Epithelial cell of proximal tubule (primary cell): ENCODE data around the gene SPNS2. TPM values are rescaled to one million over a fixed set of nuclear protein-coding genes. Genes with fewer than 3 reads are reported as not detected.

Experiments used
- DNase-seq: peaks from one replicate; pipeline ENCODE4 v3.0.0-alpha.2; 2011; ENCODE audit warnings: low read depth
- H3K4me3 ChIP-seq: 2 replicates; pipeline ENCODE4 v1.5.1; 2011; ENCODE audit warnings: low read depth, mild to moderate bottlenecking, low read length
- total RNA-seq: library from RNA; depleted of rRNA; stranded (reverse); fragments of >200 nt; gene quantifications from 2 replicates; pipeline ENCODE4 v1.2.3, GENCODE V29; 2015
- TF ChIP-seq, protein P1 (sequence below): conservative IDR thresholded peaks from 2 replicates; pipeline ENCODE4 v1.5.1; 2012; ENCODE audit warnings: low read depth, mild to moderate bottlenecking, low read length

Gene SPNS2
- total RNA-seq, 1 donor from 2014 or later: 162 TPM

DNA sequence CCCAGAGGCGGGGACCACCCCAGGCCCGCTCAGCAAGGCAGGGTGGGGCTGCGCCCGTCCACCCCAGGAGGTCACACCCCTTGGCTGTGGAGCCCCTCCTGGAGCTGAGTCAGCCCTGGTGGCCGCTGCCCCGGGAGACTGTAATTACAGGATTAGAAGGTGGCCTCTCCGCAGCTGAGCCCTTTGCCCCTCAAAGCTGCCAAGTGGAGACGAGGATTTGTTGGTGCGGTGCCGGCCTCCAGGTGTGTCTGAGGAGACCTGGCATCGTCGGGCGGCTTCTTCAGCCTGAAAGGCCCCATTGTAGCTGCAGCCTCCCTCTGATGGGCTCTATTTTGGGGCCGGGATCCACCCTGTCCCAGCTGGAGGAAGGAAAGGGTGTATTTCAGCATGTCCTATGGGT lies 22.7 kb upstream of the SPNS2 start:
- no peak overlapping the region for H3K4me3 ChIP-seq
- no peak for DNase-seq
- TF ChIP-seq, protein P1, sequence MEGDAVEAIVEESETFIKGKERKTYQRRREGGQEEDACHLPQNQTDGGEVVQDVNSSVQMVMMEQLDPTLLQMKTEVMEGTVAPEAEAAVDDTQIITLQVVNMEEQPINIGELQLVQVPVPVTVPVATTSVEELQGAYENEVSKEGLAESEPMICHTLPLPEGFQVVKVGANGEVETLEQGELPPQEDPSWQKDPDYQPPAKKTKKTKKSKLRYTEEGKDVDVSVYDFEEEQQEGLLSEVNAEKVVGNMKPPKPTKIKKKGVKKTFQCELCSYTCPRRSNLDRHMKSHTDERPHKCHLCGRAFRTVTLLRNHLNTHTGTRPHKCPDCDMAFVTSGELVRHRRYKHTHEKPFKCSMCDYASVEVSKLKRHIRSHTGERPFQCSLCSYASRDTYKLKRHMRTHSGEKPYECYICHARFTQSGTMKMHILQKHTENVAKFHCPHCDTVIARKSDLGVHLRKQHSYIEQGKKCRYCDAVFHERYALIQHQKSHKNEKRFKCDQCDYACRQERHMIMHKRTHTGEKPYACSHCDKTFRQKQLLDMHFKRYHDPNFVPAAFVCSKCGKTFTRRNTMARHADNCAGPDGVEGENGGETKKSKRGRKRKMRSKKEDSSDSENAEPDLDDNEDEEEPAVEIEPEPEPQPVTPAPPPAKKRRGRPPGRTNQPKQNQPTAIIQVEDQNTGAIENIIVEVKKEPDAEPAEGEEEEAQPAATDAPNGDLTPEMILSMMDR: no peak

DNA sequence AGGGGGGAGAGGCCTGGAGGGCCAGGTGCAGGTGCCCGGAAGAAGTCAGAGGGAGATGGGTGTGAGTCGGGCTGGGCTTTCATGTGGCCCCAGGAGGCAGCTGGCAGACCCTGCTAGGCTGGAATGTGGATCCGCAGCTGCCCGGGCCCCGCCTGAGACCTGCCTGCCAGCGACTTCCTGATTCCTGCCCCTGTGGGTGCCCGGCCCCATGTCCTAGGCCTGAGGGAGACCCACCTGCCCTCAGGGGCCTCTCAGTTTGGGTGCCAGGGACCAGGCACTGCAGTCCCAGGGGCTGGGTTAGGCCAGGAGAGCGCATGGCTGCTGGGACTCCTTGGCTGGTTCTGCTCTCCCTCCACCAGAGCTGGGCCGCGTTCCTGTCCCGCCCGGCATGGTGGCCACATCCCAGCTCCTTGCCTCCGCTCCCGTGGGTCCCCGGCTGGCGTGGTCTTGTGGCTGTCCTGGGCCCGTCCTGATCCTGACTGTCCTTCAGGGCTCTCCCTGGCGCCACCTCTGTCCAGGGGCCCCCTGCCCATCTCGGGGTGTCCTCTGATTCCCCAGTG lies 22.1 kb upstream of the SPNS2 start:
- TF ChIP-seq, protein P1: no peak
- no peak overlapping the region for H3K4me3 ChIP-seq
- no peak for DNase-seq

DNA sequence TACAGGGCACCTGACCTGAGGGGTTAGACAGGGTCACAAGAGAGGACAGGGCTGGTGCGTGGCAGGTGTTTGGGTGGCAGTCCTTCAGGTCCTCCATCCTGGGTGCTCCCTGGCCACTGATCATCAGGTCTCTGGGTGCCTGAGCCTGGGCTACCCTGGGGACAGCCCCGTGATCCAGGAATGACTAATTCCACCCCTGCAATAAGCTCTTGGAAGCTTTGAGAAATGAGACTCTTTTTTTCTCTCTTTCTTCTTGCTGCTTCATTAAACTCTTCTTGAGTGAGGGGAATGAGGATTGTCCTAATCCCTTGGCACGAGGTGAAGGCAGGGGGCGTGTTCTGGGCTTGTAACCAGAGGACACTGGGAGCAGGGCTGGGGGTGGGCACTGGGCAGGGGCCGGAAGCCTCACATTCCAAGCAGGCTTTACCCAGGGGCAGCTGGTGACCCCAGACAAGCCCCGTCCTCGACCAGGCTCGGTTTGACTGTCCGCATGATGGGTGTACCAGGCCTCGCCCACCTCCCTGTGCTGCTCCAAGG lies 21.4 kb upstream of the SPNS2 start:
- TF ChIP-seq, protein P1: no peak
- DNase-seq: no peak
- H3K4me3 ChIP-seq: no peak overlapping the region

DNA sequence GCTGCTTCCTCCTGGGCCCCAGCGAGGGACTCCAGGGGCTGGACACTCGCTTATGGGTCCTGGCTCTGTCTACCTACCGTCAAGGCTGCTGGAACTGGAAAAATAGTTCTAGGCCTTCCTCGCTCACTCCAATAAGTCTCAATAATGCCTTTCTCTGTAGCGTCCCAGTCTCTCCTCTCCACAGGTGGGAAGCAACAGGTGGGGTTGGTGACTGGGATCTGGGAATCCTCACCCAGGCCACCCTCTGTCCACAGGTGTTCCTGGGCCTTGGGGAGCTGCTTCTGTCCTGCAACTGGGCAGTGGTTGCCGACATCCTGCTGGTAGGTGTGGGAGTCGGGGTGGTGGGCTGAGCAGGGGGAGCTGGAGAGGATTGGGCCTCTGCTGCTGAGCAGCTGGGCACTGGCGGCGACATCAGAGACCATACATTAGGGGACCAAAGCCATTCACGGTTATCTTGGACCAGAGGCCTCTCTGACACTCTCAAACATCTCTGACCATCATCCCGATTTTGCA lies 20.3 kb upstream of the SPNS2 start:
- TF ChIP-seq, protein P1: no peak
- DNase-seq: no peak
- no peak overlapping the region for H3K4me3 ChIP-seq

DNA sequence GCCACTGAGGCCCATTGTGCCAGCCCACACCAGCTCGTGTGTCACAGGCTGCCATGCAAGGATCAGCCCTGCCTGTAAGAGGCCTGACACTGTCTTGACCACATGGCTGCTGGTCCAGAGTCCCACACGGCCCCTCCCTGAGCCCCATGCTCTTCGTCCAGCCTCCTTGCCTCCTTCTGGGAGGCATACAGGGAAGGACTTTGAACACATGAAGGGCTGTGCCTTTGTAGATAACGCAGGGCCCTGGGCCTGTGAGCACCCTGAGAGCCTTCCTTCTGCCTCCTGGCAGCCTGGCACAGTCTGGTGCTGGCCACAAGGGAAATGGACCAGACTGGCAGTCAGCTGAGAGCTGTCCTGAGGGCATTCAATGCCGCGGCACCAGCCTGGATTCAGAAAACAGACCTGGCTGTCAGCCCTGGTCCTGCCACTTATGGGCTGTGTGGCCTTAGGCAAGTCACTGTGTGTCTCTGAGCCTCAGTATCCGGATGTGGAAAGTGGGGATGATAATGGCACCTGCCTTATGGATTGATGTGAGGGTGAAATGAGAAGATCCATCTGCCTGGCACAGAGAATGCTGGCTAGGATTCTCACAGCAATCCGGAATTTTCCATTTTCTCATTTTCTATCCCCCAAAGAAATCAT lies 19.2 kb upstream of the SPNS2 start:
- no peak overlapping the region for H3K4me3 ChIP-seq
- TF ChIP-seq, protein P1: no peak
- DNase-seq: no peak

DNA sequence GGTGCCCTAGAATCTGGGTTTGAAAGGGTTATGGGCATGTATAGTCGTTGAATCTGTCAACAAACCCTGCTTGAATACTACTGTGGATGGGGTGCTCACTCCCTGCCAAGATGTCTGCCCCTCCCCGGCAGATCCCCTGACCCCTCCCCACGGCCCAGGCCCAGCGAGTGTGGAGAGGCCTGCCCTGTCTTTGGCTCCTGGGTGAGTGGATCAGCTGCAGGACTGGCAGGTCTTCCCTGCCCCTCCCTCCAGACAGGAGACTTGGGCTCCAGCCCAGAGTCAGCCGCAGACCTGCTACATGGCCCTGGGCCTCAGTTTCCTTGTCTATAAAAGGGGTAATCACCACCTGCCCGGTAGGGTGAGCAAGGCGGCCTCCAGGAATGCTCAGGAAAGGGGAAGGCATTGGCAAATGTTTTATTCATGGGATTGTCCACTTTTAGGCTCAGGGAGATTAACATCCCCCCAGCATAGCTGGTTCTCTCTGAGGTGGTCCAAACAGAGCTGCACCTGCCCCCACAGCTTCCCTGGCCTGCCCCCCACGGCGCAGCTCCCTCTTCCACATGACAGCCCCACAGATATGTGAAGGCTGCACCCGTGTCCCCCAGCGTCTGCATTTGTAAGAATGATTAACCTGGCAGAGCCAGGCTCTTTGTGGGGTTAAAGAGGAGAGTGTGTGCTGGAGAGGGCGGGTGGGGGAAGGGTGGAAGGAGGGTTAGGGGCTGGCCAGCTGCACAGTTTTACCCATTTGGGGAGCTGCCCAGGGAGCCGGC lies 18.5 kb upstream of the SPNS2 start:
- TF ChIP-seq, protein P1: no peak
- peak overlapping the region; percentile 11 for H3K4me3 ChIP-seq
- peak; percentile 66 for DNase-seq
